ENCODE results near the gene VWA8. TPM values are rescaled to one million over a fixed set of nuclear protein-coding genes. Genes with fewer than 3 reads are reported as not detected.

The VWA8 gene
- total and polyA plus RNA-seq, 10 donors: 2.7 to 33.6 (median 18.3) TPM

DNA sequence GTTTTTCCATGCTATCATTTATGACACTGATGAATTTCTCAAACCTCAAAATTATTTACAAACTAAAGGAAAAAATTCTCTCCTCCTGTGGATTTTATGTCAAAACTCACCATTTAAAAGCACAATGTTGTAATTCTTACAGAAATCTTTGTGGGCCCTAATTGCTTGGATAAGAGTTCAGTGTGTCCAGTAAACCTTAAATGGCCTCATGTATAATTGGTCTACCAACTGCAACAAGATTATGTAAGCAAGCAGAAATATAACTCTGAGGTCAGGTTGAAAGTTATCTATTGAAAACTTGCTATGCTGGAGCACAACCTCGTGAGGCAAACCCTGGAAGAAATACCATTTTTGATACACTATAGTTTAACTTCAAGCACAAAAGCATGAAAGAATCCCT is 22.0 kb downstream of the VWA8 start:
- H3K9me3 ChIP-seq: peaks cover 0 to 8% (median 0%) of the 10 kb centered on the region in 8 donors
- WGBS, 5 donors: 79 to 93% (median 91%) methylated on average over 1 of the region's 1 CpG
- intact Hi-C loops (cut with DNase I; ENCODE audit: low total_unique reads): no loop called here
- no peak overlapping the region for H3K4me3 ChIP-seq
- peaks cover 0 to 20% (median 2%) of the 10 kb centered on the region in 6 donors for H3K36me3 ChIP-seq
- peaks cover 0 to 8% (median 0%) of the 10 kb centered on the region in 6 donors for H3K4me1 ChIP-seq
- no peak overlapping the region for H3K27ac ChIP-seq
- no peaks in the 10 kb centered on the region for H3K27me3 ChIP-seq (replicated peaks in 1 of 7)
- no peak for DNase-seq
- TF ChIP-seq CTCF (IDR thresholded peaks at IDR 0.05 in 8 of 11, conservative IDR thresholded peaks at IDR 0.05 in 3 of 11) (no peak), POLR2A (IDR thresholded peaks at IDR 0.05) (no peak), POLR2AphosphoS5 (IDR thresholded peaks at IDR 0.05) (no peak)

DNA sequence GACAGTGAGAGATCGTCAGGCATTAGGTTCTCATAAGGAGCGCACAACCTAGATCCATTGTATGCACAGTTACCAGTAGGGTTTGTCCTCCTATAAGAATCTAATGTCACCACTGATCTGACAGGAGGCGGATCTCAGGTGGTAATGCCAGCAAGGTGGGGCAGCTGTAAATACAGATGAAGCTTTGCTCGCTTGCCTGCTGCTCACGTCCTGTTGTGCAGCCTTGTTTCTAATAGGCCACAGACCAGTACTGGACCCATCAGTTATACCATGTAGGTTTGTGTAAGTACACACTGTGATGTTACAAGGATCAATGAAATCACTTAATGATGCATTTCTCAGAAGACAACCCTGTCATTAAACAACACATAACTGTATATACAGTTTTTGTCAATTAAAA is 23.5 kb downstream of the VWA8 start:
- peaks cover 0 to 8% (median 0%) of the 10 kb centered on the region in 8 donors for H3K9me3 ChIP-seq
- DNase-seq: no peak
- H3K27ac ChIP-seq: no peak overlapping the region
- intact Hi-C loops (cut with DNase I; ENCODE audit: low total_unique reads): no loop called here
- 95 to 99% (median 98%) methylated on average over 4 to 5 of the region's 5 CpGs for WGBS, 5 donors
- TF ChIP-seq POLR2A (IDR thresholded peaks at IDR 0.05): no peak
- TF ChIP-seq CTCF (IDR thresholded peaks at IDR 0.05 in 8 of 11, conservative IDR thresholded peaks at IDR 0.05 in 3 of 11): no peak
- no peak for TF ChIP-seq POLR2AphosphoS5 (IDR thresholded peaks at IDR 0.05)
- peaks cover 0 to 15% (median 2%) of the 10 kb centered on the region in 6 donors for H3K36me3 ChIP-seq
- no peaks in the 10 kb centered on the region for H3K27me3 ChIP-seq (replicated peaks in 1 of 7)
- no peak overlapping the region for H3K4me3 ChIP-seq
- H3K4me1 ChIP-seq: peaks cover 0 to 8% (median 0%) of the 10 kb centered on the region in 6 donors

- no peak for TF ChIP-seq POLR2AphosphoS5 (IDR thresholded peaks at IDR 0.05)
- TF ChIP-seq CTCF (IDR thresholded peaks at IDR 0.05 in 8 of 11, conservative IDR thresholded peaks at IDR 0.05 in 3 of 11): no peak
- TF ChIP-seq POLR2A (IDR thresholded peaks at IDR 0.05): no peak
- Histone ChIP-seq H3K4me3 (no peak overlapping the region), H3K27me3 (replicated peaks in 1 of 7) (no peaks in the 10 kb centered on the region), H3K36me3 (peaks cover 0 to 13% (median 2%) of the 10 kb centered on the region in 6 donors), H3K27ac (no peak overlapping the region), H3K9me3 (peaks cover 0 to 8% (median 0%) of the 10 kb centered on the region in 8 donors), H3K4me1 (peaks cover 0 to 7% (median 0%) of the 10 kb centered on the region in 6 donors)
- no peak for DNase-seq
- 77 to 89% (median 81%) methylated on average over 1 of the region's 1 CpG for WGBS, 5 donors
- intact Hi-C loops (cut with DNase I; ENCODE audit: low total_unique reads): no loop called here
Observed at GRCh38 chr13:41935501-41935900, 25.4 kb downstream of the VWA8 start.

DNA sequence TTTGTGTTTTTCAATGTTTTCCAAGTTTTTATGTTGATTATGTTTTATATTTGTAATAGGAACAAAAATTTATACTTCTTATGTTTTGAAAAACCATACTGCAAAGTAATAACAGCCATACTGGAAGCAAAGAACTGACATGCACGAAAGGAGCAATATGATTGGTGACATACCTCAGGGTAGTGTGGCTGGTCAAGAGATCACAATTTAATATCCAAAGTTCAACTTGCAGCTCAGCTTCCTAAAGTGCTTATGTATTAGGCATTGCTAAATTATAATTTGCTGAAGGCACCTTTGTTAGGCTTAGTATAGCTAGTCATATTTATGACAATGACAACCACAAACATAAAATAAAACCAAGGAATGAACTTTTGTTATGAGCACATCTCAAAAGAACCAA is 25.9 kb downstream of the VWA8 start:
- H3K27me3 ChIP-seq (replicated peaks in 1 of 7): no peaks in the 10 kb centered on the region
- H3K9me3 ChIP-seq: peaks cover 0 to 8% (median 0%) of the 10 kb centered on the region in 8 donors
- H3K27ac ChIP-seq: no peak overlapping the region
- H3K4me1 ChIP-seq: peaks cover 0 to 4% (median 0%) of the 10 kb centered on the region in 6 donors
- TF ChIP-seq CTCF (IDR thresholded peaks at IDR 0.05 in 8 of 11, conservative IDR thresholded peaks at IDR 0.05 in 3 of 11) (no peak), POLR2A (IDR thresholded peaks at IDR 0.05) (no peak), POLR2AphosphoS5 (IDR thresholded peaks at IDR 0.05) (no peak)
- H3K4me3 ChIP-seq: no peak overlapping the region
- peaks cover 0 to 13% (median 2%) of the 10 kb centered on the region in 6 donors for H3K36me3 ChIP-seq
- DNase-seq: no peak
- WGBS, 5 donors: 91 to 100% (median 98%) methylated on average over 1 of the region's 1 CpG
- intact Hi-C loops (cut with DNase I; ENCODE audit: low total_unique reads): no loop called here
